RPMI7951 (cell line): ENCODE measurements around the gene ACTL7B. TPM values are rescaled to one million over a fixed set of nuclear protein-coding genes. Genes with fewer than 3 reads are reported as not detected.
A peak's percentile ranks its signal among the peaks of the same experiment; 100 is the strongest.
"Not testable (repeated sequence)": the region's sequence is repeated elsewhere in the genome, so short reads cannot be mapped to it uniquely, and the experiment has no call there.

Experiments
- DNase-seq: peaks from one replicate; pipeline ENCODE4 v3.0.0-alpha.2; 2012; ENCODE audit warnings: low read depth
- total RNA-seq: library from RNA; depleted of rRNA; stranded (reverse); fragments of >200 nt; shearing (Covaris generic); gene quantifications from 2 replicates; pipeline ENCODE4 v1.2.3, GENCODE V29; 2014

ACTL7B gene
- total RNA-seq, 1 experiment from 2014 or later = not detected

DNA sequence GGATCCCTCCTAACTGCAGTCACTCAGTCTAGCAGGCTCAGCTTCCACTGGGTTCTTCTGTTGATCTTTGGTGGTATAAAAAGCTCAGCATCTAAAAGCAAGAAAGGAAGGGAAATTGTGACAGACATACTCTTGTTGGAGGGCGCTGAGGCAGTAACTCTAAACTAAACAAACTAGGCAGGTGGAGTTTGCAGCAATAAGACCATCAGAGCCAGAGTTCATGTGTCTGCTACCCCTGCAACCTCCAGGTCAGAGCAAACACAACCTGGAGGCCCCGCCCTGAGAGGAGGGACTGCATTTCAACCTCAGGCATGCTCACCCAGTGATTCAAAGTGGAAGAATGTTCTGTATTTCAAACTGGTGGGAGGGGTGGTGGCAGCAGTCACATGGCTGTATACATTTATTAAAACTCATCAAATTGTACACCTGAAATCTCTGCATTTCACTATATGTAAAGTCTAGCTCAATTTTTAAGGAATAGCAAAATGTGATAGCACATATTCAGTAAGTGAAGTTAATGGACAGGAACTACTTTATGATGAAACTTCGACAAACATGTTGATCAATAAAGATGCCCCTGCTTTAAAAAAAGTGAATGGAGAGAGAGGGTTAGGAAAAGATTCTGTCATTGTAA, 13.4 kb upstream of the ACTL7B start:
- DNase-seq = no peak

DNA sequence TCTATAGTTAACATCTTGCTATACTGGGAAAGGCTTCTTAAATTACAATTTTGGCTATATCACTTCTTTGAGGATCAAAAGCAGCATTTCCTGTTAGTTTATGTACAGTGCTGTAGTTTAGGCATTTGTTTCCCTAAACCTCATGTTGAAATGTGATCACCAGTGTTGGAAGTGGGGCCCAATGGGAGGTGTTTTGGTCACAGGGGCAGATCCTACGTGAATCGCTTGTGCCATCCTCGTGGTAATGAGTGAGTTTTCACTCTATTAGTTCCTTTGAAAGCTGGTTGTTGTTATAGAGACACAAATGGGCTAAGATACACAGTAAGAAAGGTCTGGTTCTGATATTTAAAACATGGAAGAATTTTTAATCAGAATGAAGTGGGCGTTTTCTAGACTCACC, 12.0 kb upstream of the ACTL7B start:
- DNase-seq = no peak

GRCh38 chr9:108867116-108867515, 11.3 kb upstream of the ACTL7B start:
- DNase-seq = no peak

- no peak for DNase-seq
Observed at GRCh38 chr9:108866001-108866420, 10.2 kb upstream of the ACTL7B start.

DNA sequence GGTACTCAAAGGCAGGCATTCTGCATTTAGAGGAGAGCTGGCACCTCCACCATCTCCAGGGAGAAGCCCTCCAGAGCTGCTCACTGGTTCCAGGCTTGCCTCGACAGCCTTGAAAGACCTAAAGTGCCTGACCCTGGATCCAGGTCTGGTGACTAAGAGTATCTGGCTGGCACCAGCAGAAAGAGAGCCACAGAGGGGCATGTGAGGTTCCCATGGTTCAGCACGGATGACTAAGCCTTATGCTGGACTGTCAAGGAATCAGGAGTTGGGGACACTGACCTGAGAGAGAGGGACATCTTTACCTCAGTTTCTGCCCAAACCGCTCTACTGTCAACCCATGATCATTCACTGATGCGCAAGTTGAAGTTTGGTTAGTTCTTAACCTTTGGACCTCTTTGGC, 9.3 kb upstream of the ACTL7B start:
- no peak for DNase-seq

DNA sequence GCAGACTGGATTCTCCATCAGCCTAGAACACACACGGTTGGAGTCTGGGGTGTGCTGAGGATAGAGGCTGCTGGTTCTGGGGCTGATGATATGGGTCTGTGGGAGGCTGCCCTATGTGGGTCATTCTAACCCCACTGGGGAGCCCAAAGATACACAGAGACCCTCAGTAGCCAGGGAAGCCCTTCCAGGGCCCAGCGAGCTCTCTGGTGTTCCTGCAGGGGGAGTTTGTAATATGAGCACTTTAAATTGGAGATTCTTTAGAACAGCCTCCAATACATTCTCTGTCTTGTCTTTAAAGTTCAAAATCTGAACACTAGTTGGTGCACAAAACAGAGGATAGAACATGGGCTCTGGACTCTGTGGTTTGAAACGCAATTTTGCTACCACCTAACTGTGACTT, 8.7 kb upstream of the ACTL7B start:
- DNase-seq = no peak

DNA sequence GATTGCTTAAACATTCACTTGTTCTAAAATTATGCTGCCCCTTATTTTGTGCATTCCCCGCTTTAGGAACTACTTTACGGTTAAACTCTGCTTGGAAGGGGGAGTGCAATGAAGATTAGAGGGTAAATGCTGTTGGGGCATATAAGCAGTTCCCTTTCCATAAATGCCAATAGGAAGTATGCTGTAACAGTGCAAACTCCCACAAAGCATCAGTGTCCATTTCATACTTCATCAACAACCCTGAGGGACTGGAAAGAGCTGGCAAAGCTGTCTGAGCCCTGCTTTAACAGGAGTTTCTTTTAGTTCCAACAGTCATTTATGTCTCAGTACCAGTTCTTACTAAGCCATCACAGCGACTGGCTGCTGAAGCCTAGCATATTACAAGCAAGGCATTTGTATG, 8.1 kb upstream of the ACTL7B start:
- no peak for DNase-seq

GRCh38 chr9:108861997-108862396, 6.2 kb upstream of the ACTL7B start, which contains the start of gene ACTL7A:
ACTL7A (plus strand) TSS chr9:108862266; CDS start chr9:108862323, 57 bp downstream.
- DNase-seq = no peak

DNA sequence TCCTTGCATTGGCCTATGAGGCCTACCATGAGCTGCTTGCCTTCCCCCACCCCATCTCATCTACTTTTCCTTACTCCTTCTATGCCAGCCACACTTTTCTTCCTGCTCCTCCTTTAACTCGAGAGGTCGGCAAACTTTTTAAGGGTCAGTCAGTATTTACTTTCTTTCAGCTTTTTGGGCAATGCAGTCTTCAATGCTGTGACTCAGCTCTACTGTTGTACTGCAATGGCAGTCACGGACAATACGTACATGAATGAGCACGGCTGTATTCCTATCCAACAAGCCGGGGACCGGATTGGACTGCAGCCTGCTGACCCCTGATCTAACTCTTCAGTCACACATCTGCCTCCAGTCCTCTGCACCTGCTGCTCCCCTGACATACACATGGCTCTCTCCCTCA, 5.7 kb upstream of the ACTL7B start:
- no peak for DNase-seq

DNA sequence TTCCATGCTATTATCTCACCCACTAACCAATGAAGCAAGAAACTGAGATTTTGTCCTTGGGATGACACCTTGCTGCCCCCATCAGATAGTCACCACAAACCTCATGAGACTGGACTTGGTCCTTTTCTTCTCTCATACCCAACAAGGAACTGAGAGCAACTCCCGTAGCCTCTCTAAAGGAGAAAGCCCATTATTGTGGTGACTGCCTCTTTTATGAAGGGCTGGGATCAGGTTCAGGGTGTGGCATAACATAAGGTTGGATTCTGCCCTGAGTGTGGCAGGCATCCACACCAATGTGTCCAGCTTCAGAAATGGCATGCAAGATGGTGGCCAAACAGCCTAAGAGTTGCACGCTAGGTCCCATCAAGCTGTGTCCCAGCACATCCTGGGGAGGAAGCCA, 5.0 kb upstream of the ACTL7B start:
- no peak for DNase-seq

- DNase-seq = no peak
Observed at GRCh38 chr9:108860354-108860753, 4.6 kb upstream of the ACTL7B start.

DNA sequence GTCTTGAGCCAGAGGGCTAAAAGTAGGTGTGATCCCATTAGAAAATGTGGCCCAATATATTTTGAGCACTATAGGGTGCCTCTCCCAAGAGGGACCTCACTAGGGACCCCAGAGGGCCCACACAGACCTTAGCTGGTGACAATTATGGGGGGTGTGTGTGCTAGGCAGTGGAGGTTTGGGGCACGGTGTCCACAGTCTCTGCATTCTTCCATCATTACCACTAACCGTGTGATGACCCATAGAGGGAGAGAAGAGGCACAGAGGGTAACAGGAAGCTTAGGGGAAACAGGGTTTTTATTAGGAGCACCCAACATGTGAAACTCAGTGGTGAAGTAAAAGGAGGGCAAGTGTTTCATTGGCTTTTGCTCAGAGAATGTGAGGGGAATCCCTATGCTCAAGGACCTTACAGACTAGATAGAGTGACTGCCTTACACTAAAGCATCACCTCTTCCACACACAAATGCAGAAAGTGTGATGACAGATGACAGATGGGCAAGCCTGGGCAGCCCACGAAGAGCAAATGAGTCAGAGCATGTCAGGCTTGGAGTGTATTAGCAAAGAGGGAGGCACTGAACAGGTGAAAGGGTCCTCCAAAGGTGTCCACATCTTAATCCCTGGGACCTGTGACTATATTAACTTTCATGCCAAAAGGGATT, 3.8 kb upstream of the ACTL7B start:
- DNase-seq = no peak

DNA sequence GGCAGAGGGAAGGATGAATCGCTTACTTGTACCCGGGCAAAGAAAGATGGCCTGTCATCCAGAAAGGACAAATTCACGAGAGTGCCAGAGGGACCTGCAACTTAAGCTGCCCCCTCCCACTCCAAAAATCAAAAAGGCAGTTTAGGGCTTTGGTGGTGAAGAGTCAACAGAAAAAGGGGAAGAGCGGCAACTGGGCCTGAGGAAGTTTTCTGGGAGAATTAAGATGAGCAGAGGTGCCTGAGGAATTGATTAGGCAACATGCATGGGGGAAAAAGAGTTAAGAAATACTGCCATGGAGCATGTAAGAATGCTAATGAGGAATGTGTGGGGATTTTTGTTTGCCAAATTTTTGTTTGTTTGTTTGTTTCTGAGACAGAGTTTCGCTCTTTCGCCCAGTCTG, 1.8 kb upstream of the ACTL7B start:
- no peak for DNase-seq

DNA sequence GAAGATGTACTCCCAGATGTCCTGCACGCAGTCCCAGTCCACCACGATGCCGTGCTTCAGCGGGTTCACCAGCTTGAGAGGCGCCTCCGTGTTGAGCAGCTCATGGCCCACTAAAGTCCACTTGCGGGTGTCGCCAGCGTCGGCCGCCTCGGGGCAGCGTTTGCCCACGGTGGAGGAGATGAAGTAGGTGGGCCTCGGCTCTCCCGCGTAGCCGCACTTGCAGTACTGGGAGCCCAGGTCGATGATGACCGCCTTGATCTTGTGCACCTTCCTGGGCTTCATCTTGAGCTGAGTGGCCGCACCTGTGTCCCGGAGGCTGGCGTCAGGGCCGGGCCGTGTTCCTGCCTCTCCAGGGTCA, 278 bp downstream of the ACTL7B start:
- no peak for DNase-seq

GRCh38 chr9:108854641-108855528, 901 bp downstream of the ACTL7B start:
- DNase-seq = no peak

DNA sequence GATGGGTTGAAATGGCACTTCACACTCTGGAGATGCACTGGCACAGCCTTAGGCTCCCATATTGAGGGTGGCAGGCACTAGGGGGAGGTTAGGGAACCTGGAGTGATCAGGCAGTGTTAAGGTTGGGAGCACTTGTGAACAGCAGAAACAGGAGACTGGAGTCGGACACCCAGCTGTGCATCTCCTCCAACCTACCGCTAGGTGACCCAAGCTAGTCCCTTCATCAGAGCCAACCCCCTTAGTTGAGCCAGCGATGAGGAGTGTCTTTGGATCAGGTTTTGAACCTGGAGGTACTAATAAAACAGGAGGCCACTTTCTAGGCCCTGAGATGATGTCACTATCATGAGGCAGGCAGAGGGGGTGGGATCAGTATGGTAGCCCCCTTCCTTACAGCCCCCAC, 1.7 kb downstream of the ACTL7B start:
- no peak for DNase-seq

DNA sequence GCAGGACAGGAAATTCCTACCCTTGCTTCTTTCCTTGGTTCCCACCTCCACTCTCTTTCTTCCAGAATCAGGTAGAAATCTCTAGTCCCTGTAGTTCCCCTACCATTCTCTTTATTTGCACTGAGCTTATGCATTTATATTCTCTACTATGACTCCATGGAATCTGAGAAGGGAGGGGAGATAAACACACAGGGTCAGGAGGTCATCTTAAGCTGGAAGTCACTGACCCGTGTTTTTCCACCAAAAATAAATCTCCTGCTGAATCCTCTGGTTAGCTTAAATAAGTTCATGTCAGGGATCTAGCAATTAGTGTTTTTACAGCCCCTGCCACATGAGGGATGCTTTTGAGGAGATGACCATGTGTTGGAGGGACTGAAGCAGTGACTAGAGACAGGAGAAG, 3.7 kb downstream of the ACTL7B start:
- no peak for DNase-seq

GRCh38 chr9:108851138-108851537, 4.6 kb downstream of the ACTL7B start:
- DNase-seq = no peak

- peak; percentile 37 for DNase-seq
Observed at GRCh38 chr9:108850293-108850897, 5.4 kb downstream of the ACTL7B start.

GRCh38 chr9:108848296-108848695, 7.5 kb downstream of the ACTL7B start:
- not testable (repeated sequence) for DNase-seq

GRCh38 chr9:108845947-108846346, 9.8 kb downstream of the ACTL7B start:
- DNase-seq = no peak

DNA sequence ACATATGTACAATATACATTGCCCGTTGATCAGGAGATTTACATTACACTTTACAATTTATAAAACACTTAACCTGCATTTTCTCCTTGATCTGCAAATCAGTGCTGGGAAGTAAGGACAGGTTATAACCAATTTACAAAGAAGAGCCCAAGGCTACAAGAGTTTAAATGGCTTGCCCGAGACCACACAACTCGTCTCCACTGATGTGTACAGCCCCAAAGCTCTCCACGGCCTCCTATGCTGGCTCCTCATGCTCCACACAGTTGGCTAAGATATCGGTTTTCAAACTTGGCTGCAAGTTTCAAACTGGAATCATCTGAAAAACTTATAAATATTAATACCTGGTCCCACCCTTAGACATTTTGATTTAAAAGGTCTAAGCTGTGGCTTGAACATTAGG, 10.3 kb downstream of the ACTL7B start:
- DNase-seq = no peak
